Putamen (tissue), 1 donor: ENCODE measurements around the gene CALML5.

Source experiments
- DNase-seq: peaks from one replicate; pipeline ENCODE4 v3.0.0-alpha.2; 2016; ENCODE audit warnings: low spot score

The CALML5 gene

DNA sequence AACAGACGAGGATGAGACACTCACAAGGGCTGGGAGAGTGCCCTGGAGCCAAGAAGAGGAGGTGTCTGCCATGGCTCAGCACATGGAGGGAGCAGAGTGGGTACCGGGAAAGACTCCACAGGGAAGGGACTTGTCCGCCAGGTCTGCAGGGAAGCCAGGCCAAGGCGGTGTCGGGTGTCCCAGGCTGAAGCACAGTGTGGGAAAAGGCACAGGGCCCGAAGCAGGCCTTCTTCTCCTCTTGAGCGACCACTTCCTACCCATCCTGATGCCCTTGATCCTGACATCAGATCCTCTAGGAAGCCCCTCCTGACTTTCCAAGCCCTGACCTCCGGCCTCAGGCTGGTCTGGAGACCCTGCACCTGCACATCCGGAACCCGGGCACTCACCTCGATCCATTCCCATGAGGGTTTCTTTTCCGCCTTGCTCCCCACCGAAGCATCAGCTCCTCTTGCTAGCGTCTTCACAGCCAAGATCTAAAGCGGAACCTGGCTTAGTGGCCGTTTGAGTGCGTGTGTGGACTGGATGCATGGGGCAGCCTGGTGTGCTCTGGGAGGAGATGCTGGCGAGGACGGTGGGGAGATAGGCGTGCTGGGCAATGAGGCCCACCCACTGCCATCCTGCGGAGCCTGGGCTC is 33.8 kb upstream of the CALML5 start:
- no peak for DNase-seq

GRCh38 chr10:5532618-5533097 is 33.3 kb upstream of the CALML5 start:
- no peak for DNase-seq

- DNase-seq: no peak
These were observed 32.9 kb upstream of the CALML5 start for GRCh38 chr10:5532307-5532605.

DNA sequence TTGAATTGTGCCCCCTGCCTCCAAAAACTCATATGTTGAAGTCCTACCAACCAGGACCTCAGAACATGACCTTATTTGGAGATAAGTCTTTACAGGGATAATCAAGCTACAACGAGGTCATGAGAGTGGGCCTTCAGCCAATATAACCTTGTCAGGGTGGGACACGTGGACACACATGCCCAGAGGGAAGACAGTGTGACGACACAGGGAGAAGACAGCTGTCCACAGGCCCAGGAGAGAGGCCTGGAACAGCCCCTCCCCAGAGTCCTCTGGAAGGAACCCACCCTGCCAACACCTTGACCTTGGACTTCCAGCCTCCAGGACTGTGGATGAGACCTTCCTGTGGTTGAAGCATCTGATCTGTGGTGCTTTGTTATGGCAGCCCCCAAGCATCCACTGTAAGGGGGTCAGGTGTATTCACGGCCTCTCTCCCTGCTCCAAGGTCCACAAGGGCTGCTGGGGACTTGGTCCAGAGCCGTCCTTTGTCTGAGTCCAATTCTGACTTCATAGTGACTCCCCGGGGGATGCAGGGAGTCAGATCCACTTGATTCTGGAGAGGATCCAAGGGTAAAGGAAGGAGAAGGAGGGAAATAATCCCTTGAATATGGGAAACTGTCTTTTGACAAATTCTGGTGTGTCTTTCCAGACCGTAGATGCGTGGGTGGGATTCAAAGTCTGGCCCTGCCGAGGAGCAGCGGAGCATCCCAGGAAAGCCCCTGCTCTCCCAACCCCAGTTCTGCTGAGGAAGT is 32.4 kb upstream of the CALML5 start:
- no peak for DNase-seq

- DNase-seq: no peak
These were observed 31.6 kb upstream of the CALML5 start for GRCh38 chr10:5530846-5531557.

DNA sequence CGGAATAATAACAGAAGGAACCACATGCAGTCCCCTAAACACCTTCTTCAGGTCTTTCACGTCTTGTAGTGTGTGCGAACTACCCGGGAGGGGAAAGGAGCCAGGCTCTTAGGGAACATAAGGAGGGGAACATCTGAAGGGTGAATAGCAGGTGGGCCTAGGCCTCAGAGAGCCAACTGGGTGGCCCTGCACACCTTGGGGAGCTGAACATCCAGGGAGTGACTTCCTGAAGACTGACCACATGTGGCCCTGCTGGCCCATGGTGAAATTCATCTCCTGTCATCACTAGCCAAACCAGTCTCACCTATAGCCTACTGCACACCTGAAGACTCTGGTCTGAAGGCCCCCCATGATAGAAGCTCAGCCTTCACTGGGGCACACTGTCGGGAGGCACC is 31.0 kb upstream of the CALML5 start:
- DNase-seq: no peak

GRCh38 chr10:5529702-5530411 is 30.5 kb upstream of the CALML5 start:
- DNase-seq: no peak

GRCh38 chr10:5528989-5529701 is 29.8 kb upstream of the CALML5 start:
- no peak for DNase-seq

GRCh38 chr10:5527332-5528200 is 28.2 kb upstream of the CALML5 start:
- DNase-seq: peak; percentile 45

GRCh38 chr10:5526691-5527331 is 27.4 kb upstream of the CALML5 start:
- no peak for DNase-seq

DNA sequence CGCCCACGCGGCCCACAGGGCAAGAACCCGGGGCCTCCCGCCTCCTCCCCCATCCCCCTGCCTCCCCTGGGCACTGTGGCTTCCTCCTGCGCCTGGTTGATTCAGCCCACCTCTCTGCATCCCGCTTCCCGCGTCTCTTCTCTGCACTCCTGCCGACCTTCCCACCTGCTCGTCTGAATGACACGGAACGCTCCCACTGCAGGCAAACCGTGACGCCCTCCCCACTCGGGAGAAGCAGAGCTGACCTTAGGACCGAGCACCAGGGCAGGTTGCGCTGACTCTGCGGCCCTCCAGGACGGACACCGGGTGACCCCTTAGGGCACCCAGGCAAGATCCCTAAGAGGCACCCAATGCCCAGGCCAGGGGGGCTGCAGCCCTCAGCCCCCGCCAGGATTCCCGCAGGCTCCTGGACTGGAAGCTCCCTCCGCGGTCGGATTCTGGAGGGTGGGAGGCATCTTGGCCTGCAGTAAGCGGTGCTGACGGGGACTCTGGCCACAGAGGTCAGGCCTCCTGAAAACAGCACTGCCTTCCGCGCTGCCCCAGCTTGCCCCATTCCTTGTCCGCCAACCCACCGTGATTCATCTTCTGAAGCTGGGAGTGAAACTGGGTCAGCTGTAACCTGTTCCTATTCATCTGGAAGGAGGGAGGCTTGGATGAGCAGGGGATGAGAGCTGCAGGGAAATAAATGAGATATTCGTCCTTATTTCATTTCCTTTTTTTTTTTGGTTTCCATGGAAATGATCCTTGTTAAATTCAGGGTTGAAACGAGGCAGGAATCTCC is 26.4 kb upstream of the CALML5 start:
- peak; percentile 79 for DNase-seq

DNA sequence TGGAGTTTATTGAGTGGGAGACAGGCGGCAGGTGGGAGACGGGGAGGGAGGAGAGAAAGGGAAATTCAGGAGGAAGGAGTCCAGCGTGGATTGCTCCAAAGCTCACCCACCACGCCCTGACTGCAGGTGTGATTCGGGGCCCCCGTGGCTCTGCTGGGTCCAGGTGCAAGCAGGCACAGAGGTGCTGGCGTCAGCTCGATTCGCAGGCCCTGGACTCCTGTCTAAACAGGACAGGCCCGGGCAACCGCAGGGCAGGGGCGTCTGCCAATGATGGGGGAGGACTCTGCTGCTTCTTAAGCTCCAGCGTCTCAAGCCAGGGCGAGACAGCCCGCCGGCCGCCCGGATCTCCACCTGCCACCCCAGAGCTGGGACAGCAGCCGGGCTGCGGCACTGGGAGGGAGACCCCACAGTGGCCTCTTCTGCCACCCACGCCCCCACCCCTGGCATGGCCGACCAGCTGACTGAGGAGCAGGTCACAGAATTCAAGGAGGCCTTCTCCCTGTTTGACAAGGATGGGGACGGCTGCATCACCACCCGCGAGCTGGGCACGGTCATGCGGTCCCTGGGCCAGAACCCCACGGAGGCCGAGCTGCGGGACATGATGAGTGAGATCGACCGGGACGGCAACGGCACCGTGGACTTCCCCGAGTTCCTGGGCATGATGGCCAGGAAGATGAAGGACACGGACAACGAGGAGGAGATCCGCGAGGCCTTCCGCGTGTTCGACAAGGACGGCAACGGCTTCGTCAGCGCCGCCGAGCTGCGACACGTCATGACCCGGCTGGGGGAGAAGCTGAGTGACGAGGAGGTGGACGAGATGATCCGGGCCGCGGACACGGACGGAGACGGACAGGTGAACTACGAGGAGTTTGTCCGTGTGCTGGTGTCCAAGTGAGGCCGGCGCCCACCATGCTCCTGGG is 25.5 kb upstream of the CALML5 start, which contains the start of gene CALML3:
CALML3 (plus strand) TSS at position 321 of the 920 bp plus-strand sequence; CDS start at position 446, 125 bp downstream.
- DNase-seq: no peak

GRCh38 chr10:5523796-5524574 is 24.6 kb upstream of the CALML5 start:
- no peak for DNase-seq

DNA sequence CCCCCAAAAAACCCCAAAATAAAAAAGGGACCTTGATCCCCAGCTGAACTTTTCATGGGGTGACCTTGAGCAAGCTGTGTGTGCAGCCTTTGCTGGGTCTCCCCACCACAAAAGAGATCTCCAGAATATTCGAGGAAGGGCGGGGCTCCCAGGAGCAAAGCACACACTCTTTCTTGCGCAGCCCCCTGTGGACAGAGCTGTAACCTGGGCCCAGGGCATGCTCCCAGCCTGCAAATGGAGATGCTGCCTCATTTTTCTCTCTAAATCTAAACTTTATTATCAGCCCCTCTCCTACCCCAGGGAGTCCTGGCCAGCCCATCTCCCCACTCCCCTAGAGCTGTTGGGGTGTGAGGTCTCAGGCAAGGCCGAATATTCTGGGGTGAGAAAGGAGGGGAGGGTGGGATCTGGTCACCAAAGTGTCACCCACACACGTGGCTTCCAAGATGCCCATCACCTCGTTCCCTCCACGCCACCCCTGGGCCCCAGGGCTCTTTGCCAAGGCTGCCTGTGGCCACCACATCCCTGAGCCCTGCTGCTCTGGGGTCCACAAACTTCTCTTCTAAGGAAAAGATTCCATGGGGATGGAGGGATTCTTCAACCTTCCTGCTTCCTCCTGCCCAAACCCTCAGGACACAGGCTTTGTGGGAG is 23.7 kb upstream of the CALML5 start:
- no peak for DNase-seq

- DNase-seq: no peak
These were observed 19.7 kb upstream of the CALML5 start for GRCh38 chr10:5519054-5519453.

GRCh38 chr10:5518143-5518542 is 18.8 kb upstream of the CALML5 start:
- no peak for DNase-seq

- DNase-seq: no peak
These were observed 18.2 kb upstream of the CALML5 start for GRCh38 chr10:5517546-5517945.
